ENCODE data around the gene MGAT4A.

The MGAT4A gene

GRCh38 chr2:98747888-98748287 lies 17.0 kb upstream of the MGAT4A start:
- H3K36me3 ChIP-seq (replicated peaks; ENCODE audit: insufficient read depth, low read length): no peaks in the 10 kb centered on the region
- no peaks in the 10 kb centered on the region for H3K27me3 ChIP-seq (replicated peaks; ENCODE audit: insufficient read depth, low read length)
- TF ChIP-seq EZH2 (optimal IDR thresholded peaks at IDR 0.05; ENCODE audit: low read depth, low read length) (no peak), EZH2phosphoT487 (IDR thresholded peaks at IDR 0.05; ENCODE audit: low read length) (no peak)
- H3K79me2 ChIP-seq (ENCODE audit: low read length): no peaks in the 10 kb centered on the region
- H3K9me2 ChIP-seq (replicated peaks; ENCODE audit: insufficient read depth, low read length): no peaks in the 10 kb centered on the region
- H3F3A ChIP-seq (ENCODE audit: insufficient read depth, low read length): no peaks in the 10 kb centered on the region
- H3K9me3 ChIP-seq (replicated peaks; ENCODE audit: insufficient read depth, low read length): no peaks in the 10 kb centered on the region
- H3K4me2 ChIP-seq (ENCODE audit: low read depth, low read length): no peak overlapping the region
- H3K4me1 ChIP-seq (ENCODE audit: low read length): no peaks in the 10 kb centered on the region
- H3K4me3 ChIP-seq (ENCODE audit: low read length): no peak overlapping the region
- no peak overlapping the region for H2AFZ ChIP-seq (ENCODE audit: low read length)
- no peak for DNase-seq
- no peak overlapping the region for H3K9ac ChIP-seq (ENCODE audit: low read length)
- no peak overlapping the region for H3K27ac ChIP-seq (ENCODE audit: low read length)
- H4K20me1 ChIP-seq (ENCODE audit: insufficient read depth, low read length): no peaks in the 10 kb centered on the region

- H3K9ac ChIP-seq (ENCODE audit: low read length): no peak overlapping the region
- H3K27ac ChIP-seq (ENCODE audit: low read length): no peak overlapping the region
- no peak overlapping the region for H3K4me2 ChIP-seq (ENCODE audit: low read depth, low read length)
- DNase-seq: no peak
- no peaks in the 10 kb centered on the region for H3K27me3 ChIP-seq (replicated peaks; ENCODE audit: insufficient read depth, low read length)
- H3K9me3 ChIP-seq (replicated peaks; ENCODE audit: insufficient read depth, low read length): no peaks in the 10 kb centered on the region
- no peaks in the 10 kb centered on the region for H3K4me1 ChIP-seq (ENCODE audit: low read length)
- no peaks in the 10 kb centered on the region for H3F3A ChIP-seq (ENCODE audit: insufficient read depth, low read length)
- no peaks in the 10 kb centered on the region for H3K79me2 ChIP-seq (ENCODE audit: low read length)
- no peak overlapping the region for H2AFZ ChIP-seq (ENCODE audit: low read length)
- no peaks in the 10 kb centered on the region for H3K36me3 ChIP-seq (replicated peaks; ENCODE audit: insufficient read depth, low read length)
- no peak overlapping the region for H3K4me3 ChIP-seq (ENCODE audit: low read length)
- H3K9me2 ChIP-seq (replicated peaks; ENCODE audit: insufficient read depth, low read length): no peaks in the 10 kb centered on the region
- H4K20me1 ChIP-seq (ENCODE audit: insufficient read depth, low read length): no peaks in the 10 kb centered on the region
- TF ChIP-seq EZH2 (optimal IDR thresholded peaks at IDR 0.05; ENCODE audit: low read depth, low read length) (no peak), EZH2phosphoT487 (IDR thresholded peaks at IDR 0.05; ENCODE audit: low read length) (no peak)
- TF ChIP-seq, protein P1, sequence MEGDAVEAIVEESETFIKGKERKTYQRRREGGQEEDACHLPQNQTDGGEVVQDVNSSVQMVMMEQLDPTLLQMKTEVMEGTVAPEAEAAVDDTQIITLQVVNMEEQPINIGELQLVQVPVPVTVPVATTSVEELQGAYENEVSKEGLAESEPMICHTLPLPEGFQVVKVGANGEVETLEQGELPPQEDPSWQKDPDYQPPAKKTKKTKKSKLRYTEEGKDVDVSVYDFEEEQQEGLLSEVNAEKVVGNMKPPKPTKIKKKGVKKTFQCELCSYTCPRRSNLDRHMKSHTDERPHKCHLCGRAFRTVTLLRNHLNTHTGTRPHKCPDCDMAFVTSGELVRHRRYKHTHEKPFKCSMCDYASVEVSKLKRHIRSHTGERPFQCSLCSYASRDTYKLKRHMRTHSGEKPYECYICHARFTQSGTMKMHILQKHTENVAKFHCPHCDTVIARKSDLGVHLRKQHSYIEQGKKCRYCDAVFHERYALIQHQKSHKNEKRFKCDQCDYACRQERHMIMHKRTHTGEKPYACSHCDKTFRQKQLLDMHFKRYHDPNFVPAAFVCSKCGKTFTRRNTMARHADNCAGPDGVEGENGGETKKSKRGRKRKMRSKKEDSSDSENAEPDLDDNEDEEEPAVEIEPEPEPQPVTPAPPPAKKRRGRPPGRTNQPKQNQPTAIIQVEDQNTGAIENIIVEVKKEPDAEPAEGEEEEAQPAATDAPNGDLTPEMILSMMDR (IDR thresholded peaks at IDR 0.05; ENCODE audit: low read length): no peak
Measured at GRCh38 chr2:98746426-98746825, 15.5 kb upstream of the MGAT4A start.

DNA sequence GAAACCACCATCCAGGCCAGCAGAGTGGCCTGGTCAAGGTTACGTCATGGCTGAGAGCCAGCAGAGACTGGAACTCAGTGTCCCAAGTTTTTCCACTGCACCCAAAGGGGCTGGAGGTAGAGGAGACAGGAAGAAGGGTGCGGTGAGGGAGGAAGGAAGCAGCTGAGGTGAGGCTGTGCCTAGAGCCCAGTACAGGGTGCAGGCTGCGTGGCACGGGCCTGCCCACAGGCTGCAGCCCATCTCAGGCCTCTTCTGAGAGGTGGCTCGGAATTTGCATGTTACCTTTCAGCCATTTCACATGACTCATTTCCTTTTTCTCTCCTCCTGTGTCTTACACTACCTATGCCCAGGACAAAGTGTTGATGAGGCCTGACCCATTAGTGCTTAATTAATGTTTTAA lies 13.7 kb upstream of the MGAT4A start:
- Histone ChIP-seq H3K9ac (ENCODE audit: low read length) (no peak overlapping the region), H2AFZ (ENCODE audit: low read length) (no peak overlapping the region), H4K20me1 (ENCODE audit: insufficient read depth, low read length) (no peaks in the 10 kb centered on the region), H3K27me3 (replicated peaks; ENCODE audit: insufficient read depth, low read length) (no peaks in the 10 kb centered on the region), H3K79me2 (ENCODE audit: low read length) (no peaks in the 10 kb centered on the region), H3K4me3 (ENCODE audit: low read length) (no peak overlapping the region), H3K4me2 (ENCODE audit: low read depth, low read length) (no peak overlapping the region), H3K9me3 (replicated peaks; ENCODE audit: insufficient read depth, low read length) (no peaks in the 10 kb centered on the region), H3K27ac (ENCODE audit: low read length) (no peak overlapping the region), H3K4me1 (ENCODE audit: low read length) (no peaks in the 10 kb centered on the region), H3K36me3 (replicated peaks; ENCODE audit: insufficient read depth, low read length) (no peaks in the 10 kb centered on the region), H3F3A (ENCODE audit: insufficient read depth, low read length) (no peaks in the 10 kb centered on the region), H3K9me2 (replicated peaks; ENCODE audit: insufficient read depth, low read length) (no peaks in the 10 kb centered on the region)
- TF ChIP-seq EZH2 (optimal IDR thresholded peaks at IDR 0.05; ENCODE audit: low read depth, low read length) (no peak), EZH2phosphoT487 (IDR thresholded peaks at IDR 0.05; ENCODE audit: low read length) (no peak)
- TF ChIP-seq, protein P1 (IDR thresholded peaks at IDR 0.05; ENCODE audit: low read length): no peak
- no peak for DNase-seq

GRCh38 chr2:98743835-98744234 lies 12.9 kb upstream of the MGAT4A start:
- Histone ChIP-seq H3K27me3 (replicated peaks; ENCODE audit: insufficient read depth, low read length) (no peaks in the 10 kb centered on the region), H3K4me3 (ENCODE audit: low read length) (no peak overlapping the region), H4K20me1 (ENCODE audit: insufficient read depth, low read length) (no peaks in the 10 kb centered on the region), H3K79me2 (ENCODE audit: low read length) (no peaks in the 10 kb centered on the region), H3K9ac (ENCODE audit: low read length) (no peak overlapping the region), H3F3A (ENCODE audit: insufficient read depth, low read length) (no peaks in the 10 kb centered on the region), H3K4me1 (ENCODE audit: low read length) (no peaks in the 10 kb centered on the region), H3K36me3 (replicated peaks; ENCODE audit: insufficient read depth, low read length) (no peaks in the 10 kb centered on the region), H2AFZ (ENCODE audit: low read length) (no peak overlapping the region), H3K4me2 (ENCODE audit: low read depth, low read length) (no peak overlapping the region), H3K9me2 (replicated peaks; ENCODE audit: insufficient read depth, low read length) (no peaks in the 10 kb centered on the region), H3K27ac (ENCODE audit: low read length) (no peak overlapping the region), H3K9me3 (replicated peaks; ENCODE audit: insufficient read depth, low read length) (no peaks in the 10 kb centered on the region)
- DNase-seq: no peak
- no peak for TF ChIP-seq EZH2phosphoT487 (IDR thresholded peaks at IDR 0.05; ENCODE audit: low read length)
- TF ChIP-seq, protein P1 (IDR thresholded peaks at IDR 0.05; ENCODE audit: low read length): no peak
- no peak for TF ChIP-seq EZH2 (optimal IDR thresholded peaks at IDR 0.05; ENCODE audit: low read depth, low read length)

Measured in MM.1S (cell line).